PC-3 (cell line): ENCODE data around the gene METTL26.

Experiments used
- EZH2 ChIP-seq: fragments of 300-600 bp; sonication (generic); IDR thresholded peaks from one replicate; pipeline ENCODE4 v1.6.1; 2017; ENCODE audit warnings: antibody characterized with exemption, mild to moderate bottlenecking, low read length; ENCODE audit not compliant: unreplicated experiment
- EZH2phosphoT487 ChIP-seq: fragments of 300-600 bp; sonication (generic); IDR thresholded peaks from 2 replicates; pipeline ENCODE4 v1.6.1; 2018; ENCODE audit warnings: mild to moderate bottlenecking, antibody characterized with exemption, low read length, borderline replicate concordance
- TF ChIP-seq, protein P1 (sequence below): fragments of 300-600 bp; sonication (generic); conservative IDR thresholded peaks from 2 replicates; pipeline ENCODE4 v1.5.1; 2017; ENCODE audit warnings: antibody characterized with exemption, low read depth, mild to moderate bottlenecking, low read length

DNA sequence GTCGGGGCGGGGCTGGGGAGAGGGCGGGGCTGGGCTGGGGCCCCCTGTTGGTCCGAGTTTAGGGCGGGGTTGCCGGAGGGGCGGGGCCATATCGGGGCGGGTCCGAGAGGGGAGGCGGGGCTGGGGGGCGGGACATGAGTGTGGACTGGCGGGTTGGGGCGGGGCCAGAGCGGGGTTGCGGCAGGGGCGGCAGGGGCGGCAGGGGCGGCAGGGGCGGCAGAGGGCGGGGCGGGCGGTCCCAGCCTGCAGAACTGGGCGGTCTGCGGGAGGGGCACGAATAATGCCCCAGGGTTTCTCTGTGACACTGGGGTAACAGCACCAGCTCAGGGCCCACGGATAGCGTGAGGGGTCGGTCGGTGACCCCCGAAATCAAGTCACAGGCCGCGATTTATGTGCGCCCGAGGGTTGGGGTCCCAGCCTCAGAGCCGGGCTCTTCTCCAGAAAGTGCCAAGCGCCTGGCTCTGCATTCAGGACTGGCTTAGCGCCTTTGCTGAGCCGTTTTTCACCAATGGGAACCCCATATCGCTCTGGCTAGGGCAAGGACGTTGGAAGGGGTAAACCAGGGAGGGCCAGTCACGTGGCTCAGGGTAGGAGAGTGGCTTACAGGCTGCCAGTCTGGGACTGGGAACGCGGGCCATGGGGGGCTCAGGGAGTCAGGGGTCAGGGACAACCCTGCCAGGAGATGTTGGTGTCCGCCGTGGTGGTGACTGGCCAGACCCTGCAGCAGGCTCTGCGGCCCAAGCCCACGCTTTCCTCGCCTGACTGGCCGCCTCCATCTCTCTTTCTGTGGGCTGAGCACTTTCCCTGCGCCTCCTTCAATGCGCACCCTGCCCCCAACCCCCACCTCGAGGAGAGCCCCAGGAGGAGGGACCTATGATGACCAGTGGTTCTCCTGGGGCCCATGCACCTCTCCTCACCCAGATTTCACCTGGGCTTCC lies 1.2 kb upstream of the METTL26 start:
- TF ChIP-seq, protein P1, sequence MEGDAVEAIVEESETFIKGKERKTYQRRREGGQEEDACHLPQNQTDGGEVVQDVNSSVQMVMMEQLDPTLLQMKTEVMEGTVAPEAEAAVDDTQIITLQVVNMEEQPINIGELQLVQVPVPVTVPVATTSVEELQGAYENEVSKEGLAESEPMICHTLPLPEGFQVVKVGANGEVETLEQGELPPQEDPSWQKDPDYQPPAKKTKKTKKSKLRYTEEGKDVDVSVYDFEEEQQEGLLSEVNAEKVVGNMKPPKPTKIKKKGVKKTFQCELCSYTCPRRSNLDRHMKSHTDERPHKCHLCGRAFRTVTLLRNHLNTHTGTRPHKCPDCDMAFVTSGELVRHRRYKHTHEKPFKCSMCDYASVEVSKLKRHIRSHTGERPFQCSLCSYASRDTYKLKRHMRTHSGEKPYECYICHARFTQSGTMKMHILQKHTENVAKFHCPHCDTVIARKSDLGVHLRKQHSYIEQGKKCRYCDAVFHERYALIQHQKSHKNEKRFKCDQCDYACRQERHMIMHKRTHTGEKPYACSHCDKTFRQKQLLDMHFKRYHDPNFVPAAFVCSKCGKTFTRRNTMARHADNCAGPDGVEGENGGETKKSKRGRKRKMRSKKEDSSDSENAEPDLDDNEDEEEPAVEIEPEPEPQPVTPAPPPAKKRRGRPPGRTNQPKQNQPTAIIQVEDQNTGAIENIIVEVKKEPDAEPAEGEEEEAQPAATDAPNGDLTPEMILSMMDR, result no peak
- TF ChIP-seq EZH2phosphoT487 (no peak), EZH2 (no peak)
